Right renal cortex interstitium (tissue), 3 donors: ENCODE results near the gene GSE1. TPM values are rescaled to one million over a fixed set of nuclear protein-coding genes. Genes with fewer than 3 reads are reported as not detected.

Experiments used
- DNase-seq, 3 donors: peaks; one replicate each; pipeline ENCODE4 v3.0.0-alpha.2; 2013; ENCODE audit warnings: low read depth in 3 of 3, low spot score in 2 of 3
- polyA plus RNA-seq, 3 donors: library from polyadenylated mRNA; unstranded; fragments of 120-200 nt; gene quantifications; one replicate each; pipeline ENCODE4 v1.2.1, GENCODE V29; 2013; ENCODE audit not compliant: insufficient read length in 3 of 3

GSE1 gene
- polyA plus RNA-seq, 3 donors, result 53.6 to 58.6 (median 56.9) TPM

GRCh38 chr16:85688586-85689284 lies 75.6 kb downstream of the GSE1 start, which contains the start of gene GINS2:
GINS2 (minus strand) TSS chr16:85688954; CDS start chr16:85688898, 56 bp downstream.
- peak in 2 of 3 donors; percentile 45 to 71 for DNase-seq

GRCh38 chr16:85689285-85689949 lies 76.3 kb downstream of the GSE1 start:
- DNase-seq, result no peak

DNA sequence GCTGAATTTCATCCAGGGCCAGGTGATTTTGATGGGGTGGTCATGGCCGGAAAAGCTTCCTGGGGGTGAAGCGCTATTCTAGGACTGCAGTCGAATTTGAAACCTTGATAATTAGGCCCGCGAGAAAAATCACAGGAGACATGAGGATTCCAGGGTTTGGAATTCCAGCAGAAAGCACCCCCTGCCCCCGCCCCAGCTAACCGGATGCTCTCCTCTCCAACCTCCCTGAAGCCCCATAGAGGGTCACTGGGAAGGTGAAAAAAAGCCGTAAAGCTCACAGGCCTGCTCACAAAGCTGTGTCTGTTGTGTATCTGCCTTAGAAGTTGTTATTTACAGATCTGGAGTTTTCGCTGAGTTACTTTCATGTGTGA lies 76.8 kb downstream of the GSE1 start:
- no peak for DNase-seq

GRCh38 chr16:85690469-85691064 lies 77.4 kb downstream of the GSE1 start:
- DNase-seq, result no peak

- no peak for DNase-seq
Observed at GRCh38 chr16:85695196-85696128, 82.3 kb downstream of the GSE1 start.

- no peak for DNase-seq
Observed at GRCh38 chr16:85696781-85697180, 83.7 kb downstream of the GSE1 start.

GRCh38 chr16:85697431-85697830 lies 84.3 kb downstream of the GSE1 start:
- DNase-seq, result no peak

- DNase-seq, result no peak
Observed at GRCh38 chr16:85698459-85698891, 85.4 kb downstream of the GSE1 start.

DNA sequence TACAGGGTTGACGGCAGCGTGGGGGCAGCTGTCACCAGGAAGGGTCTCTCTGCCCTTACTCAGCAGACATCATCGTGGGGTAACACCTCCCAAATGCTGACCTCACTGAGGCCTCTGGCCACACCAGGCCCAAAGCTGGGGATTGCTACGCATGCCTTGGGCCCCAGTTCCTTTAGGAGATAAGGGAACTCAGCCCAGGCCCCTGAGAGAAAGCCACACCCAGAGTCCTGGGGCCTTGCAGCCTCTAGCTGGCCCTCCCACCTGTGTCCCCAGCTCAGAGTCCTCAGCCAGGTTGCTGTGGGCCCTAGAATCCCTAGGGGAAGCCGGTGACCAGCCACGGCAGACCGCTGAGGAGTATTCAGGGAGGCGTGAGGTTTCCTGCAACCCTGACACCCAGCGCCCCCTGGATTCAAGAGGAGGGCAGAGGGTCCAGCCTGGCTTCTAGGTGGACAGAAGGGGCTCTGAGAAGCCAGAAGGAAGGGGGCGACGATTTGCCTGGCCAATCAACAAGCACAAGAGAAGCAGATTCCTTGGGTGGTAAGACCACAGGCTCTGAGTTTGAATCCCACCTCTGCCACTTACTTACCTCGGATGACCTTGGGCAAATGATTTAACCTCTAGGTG lies 85.9 kb downstream of the GSE1 start:
- no peak for DNase-seq

GRCh38 chr16:85699628-85700027 lies 86.5 kb downstream of the GSE1 start:
- DNase-seq, result no peak

DNA sequence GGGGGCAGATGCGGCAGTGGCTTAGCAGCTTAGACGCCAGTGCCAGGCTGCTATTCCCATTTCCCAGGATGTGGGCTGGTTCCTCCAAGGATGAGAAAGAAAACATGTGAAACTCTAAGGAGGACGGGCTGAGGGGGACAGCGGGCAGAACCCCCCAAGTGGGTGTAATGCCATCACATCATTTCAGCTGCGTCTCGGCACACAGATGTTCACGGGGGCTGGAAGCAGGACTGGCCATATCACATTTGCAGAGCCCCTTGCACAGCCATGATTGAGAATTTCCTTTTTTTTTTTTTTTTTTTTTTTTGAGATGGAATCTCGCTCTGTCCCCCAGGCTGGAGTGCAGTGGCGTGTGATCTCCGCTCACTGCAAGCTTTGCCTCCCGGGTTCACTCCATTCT lies 90.9 kb downstream of the GSE1 start:
- DNase-seq, result no peak

- no peak for DNase-seq
Observed at GRCh38 chr16:85704900-85705846, 92.1 kb downstream of the GSE1 start.

DNA sequence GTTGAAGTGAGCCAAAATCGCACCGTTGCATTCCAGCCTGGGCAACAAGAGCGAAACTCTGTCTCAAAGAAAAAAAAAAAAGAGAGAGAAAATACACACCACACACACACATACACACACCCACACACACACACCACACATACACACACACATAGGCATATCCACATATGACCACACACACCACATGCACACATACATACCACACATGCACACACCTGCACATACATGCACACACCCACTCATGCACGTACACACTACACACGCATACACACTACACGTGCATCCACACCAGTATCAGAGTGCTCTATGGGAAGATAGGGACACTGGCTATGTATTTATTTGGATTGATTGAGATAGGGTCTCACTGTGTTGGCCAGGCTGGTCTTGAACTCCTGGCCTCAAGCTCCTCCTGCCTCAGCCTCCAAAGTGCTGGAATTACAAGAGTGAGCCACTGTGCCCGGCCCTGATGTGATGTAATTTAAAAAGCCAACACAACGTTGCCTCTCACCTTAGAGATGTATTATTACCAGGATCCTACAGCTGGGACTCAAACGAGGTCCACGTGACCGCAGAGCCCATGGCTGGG lies 93.4 kb downstream of the GSE1 start:
- no peak for DNase-seq

DNA sequence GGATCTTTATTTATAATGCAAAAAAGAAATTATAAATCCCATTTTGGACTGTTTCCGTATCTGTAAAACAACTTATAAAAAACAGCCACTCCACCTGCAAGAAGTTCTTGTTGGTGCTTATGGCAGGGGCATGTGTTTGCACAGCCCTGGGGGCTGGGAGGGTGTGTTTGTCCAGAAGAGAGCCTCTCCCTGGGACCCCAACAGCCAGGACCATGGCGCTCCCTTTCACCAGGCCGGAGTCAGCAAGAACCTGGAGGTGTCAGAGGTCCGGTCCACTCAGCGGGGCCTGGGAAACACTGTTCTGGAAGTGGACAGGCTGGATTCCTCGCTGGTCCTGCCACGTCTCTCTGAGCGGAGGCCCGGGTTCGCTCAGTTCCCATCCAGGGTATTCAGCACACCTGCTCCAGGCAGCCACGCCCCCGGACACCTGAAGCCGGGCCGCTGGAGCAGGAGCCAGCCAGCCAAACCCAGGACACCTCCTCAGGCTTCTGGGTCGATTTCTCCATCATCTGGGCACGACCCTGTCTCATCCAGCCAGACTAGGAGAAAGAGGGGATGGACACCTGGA lies 94.5 kb downstream of the GSE1 start:
- DNase-seq, result no peak

- no peak for DNase-seq
Observed at GRCh38 chr16:85708338-85708737, 95.2 kb downstream of the GSE1 start.

- no peak for DNase-seq
Observed at GRCh38 chr16:85709766-85710585, 96.9 kb downstream of the GSE1 start.

- no peak for DNase-seq
Observed at GRCh38 chr16:85710732-85711131, 97.6 kb downstream of the GSE1 start.
